Motor neuron (in vitro differentiated cells): ENCODE results near the gene TIAL1. TPM values are rescaled to one million over a fixed set of nuclear protein-coding genes. Genes with fewer than 3 reads are reported as not detected.
A peak's percentile ranks its signal among the peaks of the same experiment; 100 is the strongest.

Experiments used
- ATAC-seq, 8 experiments: fragments of 200-7000 bp; cut with Tn5 transposase; replicated peaks in 6 of 8; 2 replicates each; pipeline ENCODE4 v1.8.0; 2021; ENCODE audit warnings: mild to moderate bottlenecking in 8 of 8, moderate library complexity in 8 of 8
- H3K27ac ChIP-seq, 2 donors: fragments of 250-450 bp; sonication (Bioruptor Pico); 2 replicates each; pipeline ENCODE4 v1.9.0; 2021; ENCODE audit warnings: antibody characterized with exemption in 2 of 2, mild to moderate bottlenecking in 2 of 2, moderate library complexity in 1 of 2
- H3K4me1 ChIP-seq, 2 donors: fragments of 250-450 bp; sonication (Bioruptor Pico); replicated peaks in 1 of 2; 2 replicates each; pipeline ENCODE4 v1.6.1; 2021; ENCODE audit warnings: antibody characterized with exemption in 2 of 2, mild to moderate bottlenecking in 2 of 2, moderate library complexity in 1 of 2
- H3K4me3 ChIP-seq, 5 donors: fragments of 250-450 bp; sonication (Bioruptor Pico); 2 replicates each; pipeline ENCODE4 v1.9.0; 2021; ENCODE audit warnings: antibody characterized with exemption in 5 of 5, mild to moderate bottlenecking in 5 of 5, moderate library complexity in 4 of 5
- WGBS, 10 experiments: fragments of 450-650 bp; shearing (Covaris generic); methylation state at CpG; one replicate each; pipeline ENCODE4 v1.0.0; 2022; 5-methylcytosine and 5-hydroxymethylcytosine counted together
- in situ Hi-C, 9 experiments: fragments of 400-800 bp; cut with MboI; loops; one replicate each; pipeline ENCODE4 v1.15.0; 2021; ENCODE audit warnings: low sequenced_read_pairs in 9 of 9, low pct_unique_long_range_greater_than_20kb in 2 of 9; ENCODE audit not compliant: unreplicated experiment in 9 of 9
- total RNA-seq, 8 experiments: library from RNA; unstranded; fragments of 300-600 nt; gene quantifications; 2 replicates each; pipeline versions ENCODE4 v1.2.3 to v1.2.4, GENCODE V29; 2022

The TIAL1 gene
- total RNA-seq, 8 experiments from 2014 or later, result 26.3 to 119 (median 44.0) TPM

DNA sequence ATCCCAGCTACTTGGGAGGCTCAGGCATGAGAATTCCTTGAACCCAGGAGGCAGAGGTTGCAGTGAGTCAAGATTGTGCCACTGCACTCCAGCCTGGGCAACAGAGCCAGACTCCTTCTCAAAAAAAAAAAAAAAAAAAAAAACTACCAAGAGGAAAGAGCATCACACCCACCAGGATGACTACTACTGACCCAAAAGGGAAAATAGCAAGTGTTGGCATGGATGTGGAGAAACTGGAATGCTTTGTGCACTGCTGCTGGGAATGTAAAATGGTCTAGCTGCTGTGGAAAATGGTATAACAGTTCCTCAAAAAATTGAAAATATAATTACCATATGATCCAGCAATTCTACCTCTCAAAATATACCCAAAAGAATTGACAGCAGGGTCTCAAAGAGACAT lies 7.7 kb upstream of the TIAL1 start:
- in situ Hi-C loops, result no loop called here
- Histone ChIP-seq H3K27ac (no peak overlapping the region), H3K4me1 (peaks cover 0 to 4% of the 10 kb centered on the region in 2 donors), H3K4me3 (no peak overlapping the region)
- ATAC-seq, result no peak

DNA sequence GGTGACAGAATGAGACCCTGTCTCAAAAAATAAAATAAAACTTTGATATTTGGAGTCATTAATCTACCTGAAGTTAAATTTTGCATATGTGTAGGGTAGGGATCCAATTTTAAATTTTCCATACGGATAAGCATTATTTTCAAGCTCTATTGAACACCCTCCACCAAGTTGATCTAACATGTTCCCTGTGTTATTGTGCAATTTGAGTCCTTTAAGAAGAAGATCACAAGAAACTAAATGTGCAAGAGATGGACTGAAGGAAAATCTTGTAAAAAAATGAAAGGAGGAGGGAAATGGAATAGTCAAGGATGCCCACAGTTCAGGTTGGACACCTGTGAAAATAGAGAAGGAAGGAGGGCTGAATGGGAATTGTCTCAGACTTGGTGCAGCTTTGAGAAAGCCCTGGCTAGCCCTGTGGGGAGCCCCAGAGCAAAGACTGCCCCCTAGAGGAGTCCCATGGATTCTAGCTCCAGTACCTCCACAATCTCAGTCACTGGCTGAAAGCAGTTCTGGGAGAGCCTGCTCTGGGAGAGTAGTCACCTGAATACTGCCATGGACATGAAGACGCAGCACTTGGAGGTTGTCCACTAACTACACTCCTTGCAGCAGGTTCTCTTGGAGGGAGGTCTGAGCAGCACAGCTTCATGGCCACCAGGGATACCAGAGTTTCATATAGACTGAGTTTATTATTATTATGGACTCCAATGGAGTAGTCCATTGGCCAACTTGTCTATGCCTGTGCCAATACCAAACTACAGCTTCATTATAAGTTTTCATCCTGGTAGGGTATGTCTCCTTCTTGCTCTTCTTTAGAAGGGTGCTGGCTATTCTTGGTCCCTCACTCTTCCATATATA lies 5.7 kb upstream of the TIAL1 start:
- Histone ChIP-seq H3K4me3 (no peak overlapping the region), H3K27ac (no peak overlapping the region), H3K4me1 (peaks cover 0 to 4% of the 10 kb centered on the region in 2 donors)
- in situ Hi-C loops, result no loop called here
- ATAC-seq, result peak in 4 of 8 experiments; percentile 18 to 84 (median 74)
- WGBS, 10 experiments, result 30 to 100% (median 69%) methylated on average over 1 to 2 of the region's 2 CpGs; no CpG with 5 or more reads in 2 of the 10 experiments

GRCh38 chr10:119598397-119598796 lies 1.6 kb upstream of the TIAL1 start:
- in situ Hi-C loops, result loop anchor here in 2 of 9 experiments (25.0 kb wide), 1 partner anchor 264 kb away; the partner anchor contains the start of gene MCMBP (in 2 of the 2)
- H3K27ac ChIP-seq, result no peak overlapping the region
- WGBS, 10 experiments, result 82 to 100% (median 98%) methylated on average over 1 to 7 of the region's 7 CpGs; no CpG with 5 or more reads in 1 of the 10 experiments
- no peak overlapping the region for H3K4me3 ChIP-seq
- ATAC-seq, result no peak
- H3K4me1 ChIP-seq, result peaks cover 14 to 16% of the 10 kb centered on the region in 2 donors

GRCh38 chr10:119597405-119598186 lies 832 bp upstream of the TIAL1 start:
- Histone ChIP-seq H3K4me3 (peak overlapping the region; percentile 64 to 97 (median 81)), H3K4me1 (peaks cover 18 to 24% of the 10 kb centered on the region in 2 donors), H3K27ac (peak overlapping the region in 1 of 2 donors; percentile 99)
- WGBS, 10 experiments, result 35 to 92% (median 65%) methylated on average over 2 to 15 of the region's 21 CpGs
- in situ Hi-C loops, result loop anchor here in 2 of 9 experiments (25.0 kb wide), 1 partner anchor 265 kb away; the partner anchor contains the start of gene MCMBP (in 2 of the 2)
- no peak for ATAC-seq

GRCh38 chr10:119595676-119596515 lies 868 bp downstream of the TIAL1 start:
- peak overlapping the region; percentile 97 to 99 for H3K27ac ChIP-seq
- in situ Hi-C loops, result loop anchor here in 2 of 9 experiments (25.0 kb wide), 1 partner anchor 266 kb away; the partner anchor contains the start of gene MCMBP (in 2 of the 2)
- peaks cover 23 to 32% of the 10 kb centered on the region in 2 donors for H3K4me1 ChIP-seq
- WGBS, 10 experiments, result 0 to 6% (median 0%) methylated on average over 3 to 11 of the region's 50 CpGs; no CpG with 5 or more reads in 1 of the 10 experiments
- peak overlapping the region; percentile 64 to 97 (median 81) for H3K4me3 ChIP-seq
- peak; percentile 4 to 9 (median 8) for ATAC-seq

- H3K4me3 ChIP-seq, result peak overlapping the region; percentile 64 to 97 (median 81)
- WGBS, 10 experiments, result 0 to 11% (median 5%) methylated on average over 3 to 5 of the region's 5 CpGs
- no peak for ATAC-seq
- peaks cover 23 to 32% of the 10 kb centered on the region in 2 donors for H3K4me1 ChIP-seq
- in situ Hi-C loops, result loop anchor here in 2 of 9 experiments (25.0 kb wide), 1 partner anchor 267 kb away; the partner anchor contains the start of gene MCMBP (in 2 of the 2)
- peak overlapping the region; percentile 97 to 99 for H3K27ac ChIP-seq
These were observed 1.6 kb downstream of the TIAL1 start for GRCh38 chr10:119595134-119595675.

- Histone ChIP-seq H3K4me1 (peaks cover 6 to 13% of the 10 kb centered on the region in 2 donors), H3K27ac (no peak overlapping the region), H3K4me3 (no peak overlapping the region)
- in situ Hi-C loops, result loop anchor here in 2 of 9 experiments (25.0 kb wide), 1 partner anchor 274 kb away; the partner anchor contains the start of gene MCMBP (in 2 of the 2)
- WGBS, 10 experiments, result 89 to 100% (median 100%) methylated on average over 2 to 4 of the region's 4 CpGs; no CpG with 5 or more reads in 1 of the 10 experiments
- no peak for ATAC-seq
These were observed 8.7 kb downstream of the TIAL1 start for GRCh38 chr10:119588071-119588470.

DNA sequence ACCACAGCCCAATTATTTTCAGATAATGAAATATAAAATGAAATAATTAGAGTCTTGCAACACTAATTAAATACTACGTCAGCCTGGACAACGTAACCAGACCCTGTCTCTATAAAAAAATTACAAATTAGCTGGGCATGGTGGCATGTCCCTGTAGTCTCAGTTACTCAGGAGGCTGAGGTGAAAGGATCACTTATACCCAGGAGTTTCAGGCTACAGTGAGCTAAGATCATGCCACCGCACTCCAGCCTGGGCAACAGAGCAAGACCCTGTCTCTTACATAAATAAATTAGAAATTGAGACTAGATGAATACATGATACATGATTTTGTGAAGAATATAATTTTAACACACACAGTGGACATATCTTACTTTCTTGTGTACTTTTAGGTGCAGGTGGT lies 18.4 kb downstream of the TIAL1 start:
- ATAC-seq, result no peak
- in situ Hi-C loops, result loop anchor here in 2 of 9 experiments (25.0 kb wide), 1 partner anchor 284 kb away; the partner anchor contains the start of gene MCMBP (in 2 of the 2)
- Histone ChIP-seq H3K4me1 (no peaks in the 10 kb centered on the region), H3K27ac (no peak overlapping the region), H3K4me3 (no peak overlapping the region)
- 93 to 100% (median 98%) methylated on average over 1 to 3 of the region's 3 CpGs; no CpG with 5 or more reads in 2 of the 10 experiments for WGBS, 10 experiments

DNA sequence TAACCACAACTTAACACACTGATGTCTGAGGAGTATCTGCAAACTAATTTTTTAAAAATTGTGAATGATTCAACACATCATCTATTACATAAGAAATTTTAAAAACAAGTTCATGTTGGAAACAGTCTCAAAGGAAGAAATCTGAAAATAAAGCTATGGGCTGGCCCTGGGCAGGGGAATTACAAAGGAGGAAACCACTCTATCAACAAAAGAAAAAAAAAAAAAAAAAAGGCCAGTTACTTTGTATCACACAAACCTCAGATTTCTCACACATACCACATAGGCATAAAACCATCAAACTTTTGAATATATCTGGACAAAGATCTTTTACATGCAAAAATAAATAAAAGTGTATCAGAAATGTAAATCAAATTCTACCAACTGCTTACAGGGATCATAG lies 20.8 kb downstream of the TIAL1 start:
- in situ Hi-C loops, result loop anchor here in 2 of 9 experiments (25.0 kb wide), 1 partner anchor 286 kb away; the partner anchor contains the start of gene MCMBP (in 2 of the 2)
- ATAC-seq, result no peak
- Histone ChIP-seq H3K27ac (no peak overlapping the region), H3K4me3 (no peak overlapping the region), H3K4me1 (no peaks in the 10 kb centered on the region)

GRCh38 chr10:119575506-119575905 lies 21.3 kb downstream of the TIAL1 start:
- Histone ChIP-seq H3K4me3 (no peak overlapping the region), H3K4me1 (no peaks in the 10 kb centered on the region), H3K27ac (no peak overlapping the region)
- 67 to 100% (median 91%) methylated on average over 2 to 5 of the region's 5 CpGs for WGBS, 10 experiments
- ATAC-seq, result no peak
- in situ Hi-C loops, result loop anchor here in 2 of 9 experiments (25.0 kb wide), 1 partner anchor 287 kb away; the partner anchor contains the start of gene MCMBP (in 2 of the 2)

DNA sequence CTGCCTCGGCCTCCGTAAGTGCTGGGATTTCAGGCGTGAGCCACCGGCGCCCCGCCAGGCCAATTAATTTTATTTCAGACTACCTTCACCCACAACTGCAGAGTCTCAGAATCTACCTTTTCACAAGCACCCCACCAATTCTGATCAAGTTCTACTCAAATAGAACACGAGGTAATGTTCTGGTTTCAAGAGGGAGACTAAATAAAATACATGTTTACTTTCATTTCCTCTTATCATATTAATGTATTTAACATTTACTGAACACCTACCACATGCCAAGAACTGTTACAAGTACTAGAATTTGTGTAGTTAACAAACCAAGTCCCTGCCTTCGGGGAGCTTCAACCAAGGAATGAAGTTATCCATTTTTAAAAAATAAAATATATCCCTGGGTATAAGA lies 28.8 kb downstream of the TIAL1 start:
- Histone ChIP-seq H3K4me3 (no peak overlapping the region), H3K27ac (no peak overlapping the region), H3K4me1 (no peaks in the 10 kb centered on the region)
- no peak for ATAC-seq
- WGBS, 10 experiments, result 0 to 100% (median 93%) methylated on average over 1 to 8 of the region's 8 CpGs; no CpG with 5 or more reads in 2 of the 10 experiments
- in situ Hi-C loops, result no loop called here

DNA sequence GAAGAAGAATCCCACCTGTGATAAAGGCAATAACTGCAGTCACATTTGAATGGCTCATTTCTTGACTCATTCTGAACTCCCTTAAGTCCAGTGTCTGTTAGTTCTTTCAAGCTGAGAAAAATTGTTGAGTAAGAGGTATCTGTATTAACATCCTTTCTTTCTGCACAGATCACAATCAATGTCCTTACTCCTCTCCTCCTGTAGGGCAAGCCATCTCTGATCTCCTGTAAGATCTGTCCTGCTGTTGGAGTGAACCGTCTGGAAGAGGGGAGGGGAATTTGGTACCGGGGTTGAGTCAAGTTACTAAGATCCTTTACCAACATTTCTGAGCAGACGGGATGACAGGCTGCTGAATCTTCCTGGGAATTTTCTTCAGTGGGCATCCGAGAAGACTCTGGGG lies 34.7 kb downstream of the TIAL1 start:
- 50 to 90% (median 63%) methylated on average over 1 to 4 of the region's 4 CpGs; no CpG with 5 or more reads in 2 of the 10 experiments for WGBS, 10 experiments
- Histone ChIP-seq H3K4me1 (no peaks in the 10 kb centered on the region), H3K4me3 (no peak overlapping the region), H3K27ac (no peak overlapping the region)
- in situ Hi-C loops, result no loop called here
- ATAC-seq, result no peak
